Prostate gland (tissue), 2 donors: ENCODE results near the gene TMC1.

Source experiments
- CTCF ChIP-seq, 4 experiments: fragments of 200-600 bp in 2 of 4; fragments of 450-650 bp in 2 of 4; sonication (generic) in 2 of 4; IDR thresholded peaks; 1 replicate in 3 of 4; 2 replicates in 1 of 4; pipeline ENCODE4 v1.5.1; 2016 to 2019; ENCODE audit warnings: antibody characterized with exemption in 4 of 4, mild to moderate bottlenecking in 2 of 4, moderate library complexity in 2 of 4
- POLR2AphosphoS5 ChIP-seq: sonication (generic); formaldehyde crosslinking; IDR thresholded peaks from one replicate; pipeline ENCODE4 v1.6.1; 2017; ENCODE audit warnings: antibody characterized with exemption

DNA sequence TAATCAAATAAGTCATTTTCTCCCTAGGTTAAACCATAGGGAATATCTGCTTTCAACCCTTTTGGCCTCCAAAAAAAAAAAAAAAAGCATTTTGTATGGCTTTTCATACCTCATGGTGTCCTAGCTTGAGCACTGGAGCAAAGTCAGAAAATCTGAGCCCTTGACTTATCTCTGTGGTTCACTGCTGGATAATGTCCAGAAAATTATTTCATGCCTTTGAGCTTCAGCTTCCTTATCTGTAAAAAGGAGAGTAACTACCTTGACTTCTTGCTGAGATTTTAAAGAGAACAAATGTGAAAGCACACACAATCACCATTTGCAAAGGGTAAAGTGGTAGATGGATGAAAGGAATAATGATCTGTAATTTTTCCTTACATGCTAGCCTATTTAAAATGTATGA, 265.5 kb downstream of the TMC1 start:
- TF ChIP-seq POLR2AphosphoS5 (no peak), CTCF (IDR thresholded peaks at IDR 0.05) (no peak)
